Lower leg skin (tissue), 3 donors: ENCODE results near the gene BCL3.

Experiments
- POLR2A ChIP-seq, 2 donors: fragments of 450-650 bp; IDR thresholded peaks; one replicate each; pipeline ENCODE4 v1.6.1; 2016 to 2017; ENCODE audit warnings: antibody characterized with exemption in 2 of 2, mild to moderate bottlenecking in 1 of 2, moderate library complexity in 1 of 2
- TF ChIP-seq, protein P1 (sequence below), 3 donors: fragments of 450-650 bp; IDR thresholded peaks; one replicate each; pipeline ENCODE4 v1.5.1; 2016; ENCODE audit warnings: antibody characterized with exemption in 3 of 3, mild to moderate bottlenecking in 3 of 3, moderate library complexity in 2 of 3

DNA sequence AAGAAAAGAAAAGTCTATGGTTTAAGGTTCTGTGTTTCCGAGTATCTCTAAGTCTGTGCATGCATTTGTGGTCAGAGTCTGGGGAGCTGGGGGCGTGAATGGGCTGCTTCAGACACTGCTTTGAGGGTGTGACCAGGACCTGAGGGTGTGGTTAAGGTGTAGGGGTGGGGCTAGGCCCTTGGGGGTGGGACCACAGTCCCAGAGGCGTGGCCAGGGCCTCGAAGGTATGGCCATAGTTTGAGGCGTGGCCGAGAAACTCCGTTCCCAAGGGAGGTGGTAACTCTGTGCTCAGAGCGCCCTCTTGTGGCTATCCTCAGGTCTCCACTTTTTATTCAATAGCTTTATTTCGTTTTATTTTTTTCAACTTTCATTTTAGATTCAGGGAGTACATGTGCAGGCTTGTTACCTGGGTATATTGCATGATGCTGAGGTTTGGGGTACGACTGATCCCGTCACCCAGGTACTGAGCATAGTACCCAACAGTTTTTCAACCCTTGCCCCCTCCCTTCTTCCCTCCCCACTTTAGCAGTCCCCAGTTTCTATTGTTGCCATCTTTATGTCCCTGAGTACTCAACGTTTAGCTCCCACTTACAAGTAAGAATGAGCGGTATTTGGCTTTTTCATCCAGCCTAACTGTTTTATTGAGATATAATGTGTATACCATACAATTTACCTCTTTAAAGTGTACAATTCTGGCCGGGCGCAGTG lies 22.2 kb downstream of the BCL3 start:
- no peak for TF ChIP-seq POLR2A (IDR thresholded peaks at IDR 0.05)
- TF ChIP-seq, protein P1, sequence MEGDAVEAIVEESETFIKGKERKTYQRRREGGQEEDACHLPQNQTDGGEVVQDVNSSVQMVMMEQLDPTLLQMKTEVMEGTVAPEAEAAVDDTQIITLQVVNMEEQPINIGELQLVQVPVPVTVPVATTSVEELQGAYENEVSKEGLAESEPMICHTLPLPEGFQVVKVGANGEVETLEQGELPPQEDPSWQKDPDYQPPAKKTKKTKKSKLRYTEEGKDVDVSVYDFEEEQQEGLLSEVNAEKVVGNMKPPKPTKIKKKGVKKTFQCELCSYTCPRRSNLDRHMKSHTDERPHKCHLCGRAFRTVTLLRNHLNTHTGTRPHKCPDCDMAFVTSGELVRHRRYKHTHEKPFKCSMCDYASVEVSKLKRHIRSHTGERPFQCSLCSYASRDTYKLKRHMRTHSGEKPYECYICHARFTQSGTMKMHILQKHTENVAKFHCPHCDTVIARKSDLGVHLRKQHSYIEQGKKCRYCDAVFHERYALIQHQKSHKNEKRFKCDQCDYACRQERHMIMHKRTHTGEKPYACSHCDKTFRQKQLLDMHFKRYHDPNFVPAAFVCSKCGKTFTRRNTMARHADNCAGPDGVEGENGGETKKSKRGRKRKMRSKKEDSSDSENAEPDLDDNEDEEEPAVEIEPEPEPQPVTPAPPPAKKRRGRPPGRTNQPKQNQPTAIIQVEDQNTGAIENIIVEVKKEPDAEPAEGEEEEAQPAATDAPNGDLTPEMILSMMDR (IDR thresholded peaks at IDR 0.05): peak in 1 of 3 donors; percentile 89
